Coronary artery (tissue), 2 donors: ENCODE data around the gene GRIK4.

Source experiments
- DNase-seq: peaks from one replicate; pipeline ENCODE4 v3.0.0-alpha.2; 2017; ENCODE audit warnings: low spot score
- H3K27ac ChIP-seq, 2 donors: fragments of 200-600 bp; sonication (generic); one replicate each; pipeline ENCODE4 v1.5.1; 2016 to 2019
- H3K4me3 ChIP-seq: fragments of 200-600 bp; sonication (generic); 2 replicates; pipeline ENCODE4 v1.5.1; 2016; ENCODE audit warnings: mild to moderate bottlenecking, moderate library complexity
- TF ChIP-seq, protein P1 (sequence below): fragments of 200-600 bp; sonication (generic); IDR thresholded peaks from one replicate; pipeline ENCODE4 v1.5.1; 2019; ENCODE audit warnings: antibody characterized with exemption

Gene GRIK4

DNA sequence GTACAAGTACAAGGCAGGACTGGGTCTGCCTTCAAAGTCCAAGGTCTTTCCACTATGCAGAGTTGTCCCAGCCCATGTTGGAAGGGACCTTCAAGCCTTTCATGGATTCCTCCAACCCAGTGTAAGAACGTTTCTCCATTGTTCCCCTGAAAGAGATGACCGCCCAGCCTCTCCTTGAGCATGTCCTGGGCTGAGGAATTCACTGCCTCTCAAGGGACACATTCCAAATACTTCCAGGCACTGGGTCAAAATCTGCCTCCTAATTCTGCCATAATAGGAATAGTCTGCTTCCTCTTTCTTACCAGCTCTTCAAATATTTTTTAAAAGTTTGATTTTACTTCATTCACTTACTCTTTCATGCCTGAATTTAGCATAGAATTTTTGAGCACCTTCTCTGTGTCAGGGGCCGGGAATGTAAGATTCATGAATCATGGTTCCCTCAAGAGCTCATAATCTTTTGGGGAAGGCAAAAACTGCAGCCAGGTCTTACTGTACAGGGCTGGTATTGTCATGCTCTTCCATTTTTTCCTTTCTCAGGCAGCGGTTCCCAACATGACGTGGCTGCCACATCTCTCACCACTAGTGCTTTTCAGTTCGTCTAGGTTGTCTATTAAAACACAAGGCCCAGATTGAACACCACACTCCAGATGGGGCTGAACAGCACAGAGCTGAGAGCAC is 369.1 kb downstream of the GRIK4 start:
- Histone ChIP-seq H3K4me3 (no peak overlapping the region), H3K27ac (no peak overlapping the region)
- no peak for DNase-seq
- TF ChIP-seq, protein P1, sequence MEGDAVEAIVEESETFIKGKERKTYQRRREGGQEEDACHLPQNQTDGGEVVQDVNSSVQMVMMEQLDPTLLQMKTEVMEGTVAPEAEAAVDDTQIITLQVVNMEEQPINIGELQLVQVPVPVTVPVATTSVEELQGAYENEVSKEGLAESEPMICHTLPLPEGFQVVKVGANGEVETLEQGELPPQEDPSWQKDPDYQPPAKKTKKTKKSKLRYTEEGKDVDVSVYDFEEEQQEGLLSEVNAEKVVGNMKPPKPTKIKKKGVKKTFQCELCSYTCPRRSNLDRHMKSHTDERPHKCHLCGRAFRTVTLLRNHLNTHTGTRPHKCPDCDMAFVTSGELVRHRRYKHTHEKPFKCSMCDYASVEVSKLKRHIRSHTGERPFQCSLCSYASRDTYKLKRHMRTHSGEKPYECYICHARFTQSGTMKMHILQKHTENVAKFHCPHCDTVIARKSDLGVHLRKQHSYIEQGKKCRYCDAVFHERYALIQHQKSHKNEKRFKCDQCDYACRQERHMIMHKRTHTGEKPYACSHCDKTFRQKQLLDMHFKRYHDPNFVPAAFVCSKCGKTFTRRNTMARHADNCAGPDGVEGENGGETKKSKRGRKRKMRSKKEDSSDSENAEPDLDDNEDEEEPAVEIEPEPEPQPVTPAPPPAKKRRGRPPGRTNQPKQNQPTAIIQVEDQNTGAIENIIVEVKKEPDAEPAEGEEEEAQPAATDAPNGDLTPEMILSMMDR, result no peak

DNA sequence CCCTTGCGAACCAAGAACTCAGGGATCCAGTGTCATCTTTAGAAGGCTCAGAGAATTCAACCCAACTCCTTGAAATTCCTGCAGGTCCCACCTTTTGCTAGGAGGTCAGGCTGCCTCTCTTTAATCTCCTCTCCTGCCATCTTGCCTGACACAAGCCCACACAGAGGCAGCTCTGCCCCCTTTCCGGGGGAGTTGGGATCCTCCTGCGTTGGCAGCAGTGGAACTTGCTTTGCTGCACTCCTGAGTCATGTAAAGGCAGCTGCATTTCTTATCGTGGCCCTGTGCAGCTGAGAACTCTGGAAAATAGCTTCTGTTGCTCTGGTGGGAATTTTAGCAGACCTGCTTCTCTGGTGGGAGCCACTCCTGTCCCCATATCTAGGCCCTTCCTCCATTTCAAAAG is 370.0 kb downstream of the GRIK4 start:
- H3K4me3 ChIP-seq, result no peak overlapping the region
- no peak overlapping the region for H3K27ac ChIP-seq
- TF ChIP-seq, protein P1, result no peak
- no peak for DNase-seq

DNA sequence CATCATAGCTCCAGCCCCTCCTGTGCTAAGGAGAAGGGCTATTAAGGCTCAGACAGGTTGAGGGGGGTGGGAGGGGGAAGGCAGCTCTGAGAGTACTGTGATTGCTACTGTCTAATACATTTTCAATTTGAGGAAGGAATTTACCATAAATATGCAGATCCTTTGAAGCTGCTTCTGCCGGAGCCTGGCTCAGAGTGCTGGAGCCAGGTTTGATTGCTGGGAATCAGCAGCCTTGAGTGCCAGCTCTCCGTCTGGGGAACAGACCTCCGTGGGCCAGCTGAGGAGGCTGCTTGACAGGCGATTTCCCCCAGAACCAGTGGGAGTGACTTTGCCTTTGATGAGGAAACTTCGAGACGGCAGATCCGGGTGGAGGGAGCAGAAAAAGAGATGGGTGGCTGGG is 370.6 kb downstream of the GRIK4 start:
- no peak overlapping the region for H3K4me3 ChIP-seq
- H3K27ac ChIP-seq, result no peak overlapping the region
- DNase-seq, result no peak
- TF ChIP-seq, protein P1, result no peak

DNA sequence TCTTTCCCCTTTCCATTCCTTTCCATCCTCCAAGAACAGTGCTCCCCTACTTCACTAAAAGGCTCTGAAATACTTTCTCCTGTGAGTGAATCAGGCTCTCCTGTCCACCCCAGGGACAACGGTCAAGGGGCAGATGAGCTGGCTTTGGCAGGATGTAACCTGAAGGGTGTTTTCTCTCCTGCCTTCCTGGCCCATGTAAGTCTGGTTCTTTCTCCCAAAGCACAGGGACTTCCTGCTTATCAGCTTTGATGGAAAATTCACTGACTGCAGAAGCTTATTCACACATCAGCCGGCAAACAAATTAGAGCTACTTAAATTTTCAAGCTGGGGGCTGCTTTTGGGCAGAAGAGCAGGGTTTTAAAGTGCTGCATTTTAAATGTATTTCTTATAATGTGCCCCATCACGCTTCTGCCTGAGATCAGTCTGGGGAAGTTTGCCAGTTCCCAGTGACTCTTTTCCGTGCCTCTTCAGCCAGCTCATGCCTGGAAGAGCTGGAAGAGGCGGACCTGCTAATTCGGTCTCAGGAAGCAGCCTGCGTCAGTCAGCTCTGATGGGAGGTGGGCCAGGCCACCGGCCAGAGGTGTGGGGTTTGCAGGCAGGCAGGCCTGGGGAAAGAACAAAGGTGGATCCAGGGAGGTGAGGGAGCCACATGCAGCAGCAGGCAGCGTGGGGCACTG is 372.0 kb downstream of the GRIK4 start:
- TF ChIP-seq, protein P1, result no peak
- H3K27ac ChIP-seq, result peak overlapping the region in 1 of 2 donors; percentile 41
- peak overlapping the region; percentile 40 for H3K4me3 ChIP-seq
- DNase-seq, result no peak

DNA sequence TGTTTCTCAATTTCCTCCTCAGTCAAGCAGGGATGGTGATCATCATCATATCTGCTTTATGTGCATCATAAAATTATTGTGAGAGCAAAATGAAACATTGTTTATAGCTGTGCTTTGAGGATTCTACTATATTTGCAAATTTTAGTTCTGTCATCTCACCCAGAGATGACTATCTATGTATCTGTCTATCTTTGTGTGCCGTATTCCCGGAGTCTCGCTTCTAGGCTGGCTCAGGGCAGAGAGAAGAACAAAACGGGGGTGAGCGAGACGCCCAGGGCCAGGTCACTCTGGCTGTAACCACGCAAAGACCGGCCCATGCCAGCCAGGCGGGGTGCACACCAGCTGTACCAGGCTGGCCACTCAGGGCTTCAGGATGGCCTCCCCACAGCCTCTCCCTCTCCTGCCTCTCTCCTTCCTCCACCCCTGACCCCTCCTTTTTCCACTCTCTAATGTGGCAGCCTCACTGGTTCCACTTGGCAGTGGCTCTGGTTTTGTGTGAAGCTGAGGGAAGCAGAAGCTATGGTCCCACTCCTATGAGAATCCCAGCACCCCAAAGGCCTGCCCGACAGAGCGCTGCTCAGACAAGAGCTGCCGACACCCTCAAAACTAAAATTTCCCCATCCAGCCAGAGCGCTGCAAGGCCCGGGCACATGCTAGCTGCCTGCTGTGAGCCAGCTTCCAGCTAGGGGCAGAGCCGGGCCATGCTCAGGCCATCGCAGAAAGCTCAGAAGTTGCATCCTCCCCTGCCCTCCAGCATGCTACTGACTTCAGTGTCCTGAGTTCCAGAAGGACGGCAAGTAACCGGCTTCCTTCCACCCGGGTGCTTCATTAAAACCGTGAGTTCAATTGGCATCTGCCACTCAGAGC is 372.8 kb downstream of the GRIK4 start:
- no peak for DNase-seq
- Histone ChIP-seq H3K4me3 (peak overlapping the region; percentile 40), H3K27ac (no peak overlapping the region)
- TF ChIP-seq, protein P1, result no peak

DNA sequence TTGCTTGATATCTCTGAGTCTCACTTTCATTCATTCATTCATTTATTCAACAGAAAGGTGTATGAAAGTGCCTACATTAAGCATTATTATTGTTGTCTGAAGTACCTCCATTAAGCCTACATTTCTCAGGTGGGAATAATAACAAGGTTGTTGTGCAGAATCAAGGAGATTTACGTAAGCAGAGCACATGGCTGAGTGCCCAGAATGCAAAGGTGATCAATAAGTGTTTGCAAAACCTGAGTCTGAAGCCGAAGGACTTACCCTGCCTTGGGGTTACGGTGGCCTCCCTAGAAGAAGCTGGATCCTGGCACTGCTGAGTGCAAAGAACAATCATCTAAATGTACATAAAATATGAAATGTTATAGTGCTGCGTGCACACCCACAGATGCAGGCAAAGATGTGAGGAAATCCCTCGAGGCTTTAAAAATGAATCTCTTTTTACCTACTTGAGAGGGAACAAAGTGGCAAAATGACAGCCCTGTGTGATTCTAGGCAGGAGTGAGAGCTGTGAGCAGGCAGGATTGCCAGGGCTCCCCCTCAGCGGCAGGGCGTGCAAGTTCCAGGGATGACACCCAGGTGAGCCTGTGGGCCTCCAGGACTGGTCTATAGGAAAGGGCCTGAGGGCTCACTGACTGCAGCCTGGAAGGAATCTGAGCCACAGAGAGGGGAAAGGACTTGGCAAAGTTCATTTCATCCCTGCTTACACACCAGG is 379.2 kb downstream of the GRIK4 start:
- TF ChIP-seq, protein P1, result no peak
- no peak for DNase-seq
- no peak overlapping the region for H3K27ac ChIP-seq
- no peak overlapping the region for H3K4me3 ChIP-seq
